Hypothalamus (tissue), 51 donors: ENCODE data around the gene NR2E3.

Source experiments
- DNase-seq, 51 donors: peaks; one replicate each; lab custom pipeline; 2025; lab: John Stamatoyannopoulos, UW

Gene NR2E3

DNA sequence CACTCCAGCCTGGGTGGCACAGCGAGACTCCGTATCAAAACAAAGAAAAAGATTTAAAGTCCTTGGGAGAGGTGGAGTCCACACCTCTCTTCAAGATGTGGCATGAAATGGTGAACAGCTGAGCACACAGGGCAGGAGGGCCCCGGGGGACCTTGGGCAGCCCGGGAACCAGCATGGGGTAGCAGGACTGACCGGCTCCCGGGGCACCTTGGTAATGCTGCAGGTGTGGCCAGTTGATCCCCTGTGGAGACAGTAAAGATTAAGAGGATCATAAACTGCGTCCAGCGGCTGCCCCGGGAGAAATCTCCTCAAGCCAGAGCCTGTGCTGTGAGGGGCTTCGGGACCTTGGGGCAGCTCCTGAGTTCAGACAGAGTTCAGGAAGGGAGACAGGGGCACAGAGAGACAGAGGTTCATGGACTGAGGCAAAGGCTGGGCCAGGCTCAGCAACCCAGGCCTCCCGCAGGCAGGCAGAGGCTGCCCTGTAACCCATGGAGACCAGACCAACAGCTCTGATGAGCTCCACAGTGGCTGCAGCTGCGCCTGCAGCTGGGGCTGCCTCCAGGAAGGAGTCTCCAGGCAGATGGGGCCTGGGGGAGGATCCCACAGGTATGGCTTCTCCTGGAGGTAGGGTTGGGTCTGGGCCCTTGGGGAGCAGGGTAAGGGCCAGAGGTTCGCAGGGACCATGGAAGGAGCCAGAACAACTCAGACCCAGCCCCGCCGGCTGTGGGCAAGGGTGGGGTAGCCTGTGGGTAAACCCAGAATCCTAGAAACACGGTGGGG, at the start of gene NR2E3:
Gene NR2E3, plus strand, starts transcription at position 299 of the 780 bp plus-strand sequence. Its CDS starts 190 bp downstream, at position 489.
- DNase-seq, result no peak

DNA sequence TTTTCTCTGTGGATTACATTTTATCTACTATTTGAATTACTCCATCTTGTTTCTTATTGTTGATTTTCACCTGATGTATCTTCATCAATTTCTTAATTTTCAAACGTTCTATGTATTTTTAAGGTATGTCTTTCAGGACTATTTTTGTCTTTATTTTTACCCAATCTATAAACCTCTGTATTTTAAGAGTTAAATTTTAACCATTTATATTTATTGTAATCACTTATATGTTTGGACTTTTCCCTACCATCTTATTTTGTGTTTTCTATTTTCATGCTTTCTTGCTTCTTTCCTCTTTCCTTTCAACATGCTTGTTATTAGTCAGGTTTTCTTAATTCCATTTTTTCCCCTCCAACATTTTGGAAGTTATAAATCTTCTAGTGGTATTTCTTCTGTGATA, 49.5 kb upstream of the NR2E3 start:
- DNase-seq, result no peak

DNA sequence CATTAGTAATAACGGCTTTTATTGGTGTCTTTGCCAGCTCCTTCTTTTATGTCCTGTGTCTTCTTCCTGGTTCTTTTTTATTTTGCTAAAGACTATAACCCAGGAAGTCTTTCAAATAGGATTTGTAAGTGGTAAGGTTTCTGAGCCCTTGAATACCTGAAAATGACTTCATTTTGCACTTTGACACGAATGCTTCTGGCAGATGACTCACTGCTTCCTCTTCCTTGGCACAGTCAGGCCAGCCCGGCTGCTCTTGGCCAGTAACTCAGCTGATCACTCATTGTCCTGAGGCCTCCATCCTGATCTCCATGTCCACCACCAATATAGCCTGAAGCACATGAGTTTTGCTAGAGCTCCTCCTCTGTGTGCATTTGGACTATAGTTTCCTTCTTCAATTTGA, 48.7 kb upstream of the NR2E3 start:
- DNase-seq, result no peak

DNA sequence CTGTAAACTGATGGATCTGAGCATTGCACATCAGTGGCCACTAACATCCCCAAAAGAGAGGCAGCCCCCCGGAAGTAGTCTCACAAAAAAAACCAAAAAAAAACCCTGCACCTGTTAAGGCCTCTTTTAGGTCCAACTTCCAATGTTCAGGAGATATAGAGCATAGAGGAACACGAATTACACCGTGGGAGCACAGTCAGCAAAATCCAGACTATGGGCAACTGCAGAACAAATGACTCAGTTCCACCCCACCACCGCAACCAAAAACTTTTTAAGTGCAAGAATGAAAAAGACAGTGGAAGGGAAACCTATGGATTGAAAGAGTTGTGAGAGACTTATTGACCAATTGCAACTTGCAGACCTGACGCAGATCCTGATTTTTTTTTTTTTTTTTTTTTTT, 42.2 kb upstream of the NR2E3 start:
- DNase-seq, result no peak

DNA sequence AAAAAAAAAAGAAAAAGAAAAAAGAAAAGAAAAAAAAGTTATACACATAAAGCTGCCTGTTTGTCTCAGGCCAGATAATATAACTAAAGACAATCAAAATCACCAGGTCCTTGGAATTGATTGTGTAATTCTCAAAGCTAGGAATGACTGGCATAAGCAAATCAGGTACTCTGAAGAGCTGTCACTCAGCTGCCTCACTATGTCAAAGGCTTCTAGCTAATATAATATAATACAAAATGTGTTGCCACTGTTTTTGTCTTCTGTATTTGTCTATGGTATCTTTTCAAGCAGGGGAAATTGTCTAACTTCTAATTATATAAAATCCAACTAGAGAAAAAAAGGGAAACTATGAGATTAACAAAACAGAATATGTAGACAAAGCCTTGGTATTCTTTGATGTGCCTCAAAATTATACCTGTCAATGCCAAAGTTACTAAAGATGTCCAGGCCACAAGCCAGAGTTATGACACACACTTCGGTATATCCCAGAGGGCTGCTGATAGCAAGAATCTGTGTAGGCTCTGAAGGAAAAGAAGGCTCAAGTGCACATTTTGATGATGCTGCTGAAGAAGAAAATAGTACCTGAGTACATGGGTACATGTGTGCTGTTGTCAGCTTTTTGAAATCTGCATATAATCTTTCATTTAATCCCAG, 37.0 kb upstream of the NR2E3 start:
- DNase-seq, result no peak

DNA sequence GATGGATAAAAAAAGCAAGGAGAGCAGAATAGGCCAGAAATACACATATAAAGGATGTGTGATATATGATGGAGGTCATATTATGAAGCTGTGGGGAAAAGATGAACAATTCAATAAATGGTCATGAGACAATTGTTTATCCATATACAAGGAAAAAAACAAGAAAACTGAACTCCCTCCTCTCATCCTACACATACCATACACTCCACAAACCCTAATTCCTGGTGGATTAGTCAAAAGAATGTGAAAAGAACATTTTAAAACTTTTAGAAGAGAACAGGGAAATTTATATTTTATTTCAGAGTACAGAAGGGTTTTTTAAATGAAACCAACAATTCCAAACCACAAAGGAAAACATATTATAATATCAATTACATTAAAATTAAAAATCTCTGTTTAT, 34.5 kb upstream of the NR2E3 start:
- DNase-seq, result no peak

DNA sequence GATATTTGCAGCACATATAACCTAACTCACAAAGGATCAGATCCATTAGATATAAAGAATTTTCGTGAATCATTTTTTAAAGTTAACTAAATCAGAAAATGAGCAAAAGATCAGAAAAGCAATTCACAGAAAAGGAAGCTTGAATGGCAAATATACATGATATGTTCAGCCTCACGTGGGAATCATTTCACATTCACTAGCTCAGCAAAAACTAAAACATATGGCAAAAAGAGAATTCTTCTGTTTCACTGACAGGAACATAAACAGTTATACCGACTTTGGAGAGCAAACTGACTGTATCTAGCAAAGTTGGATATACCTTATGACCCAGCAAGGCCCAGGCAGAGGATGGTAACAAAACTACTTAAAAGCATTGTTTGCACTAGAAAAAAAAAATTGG, 34.0 kb upstream of the NR2E3 start:
- DNase-seq, result no peak

DNA sequence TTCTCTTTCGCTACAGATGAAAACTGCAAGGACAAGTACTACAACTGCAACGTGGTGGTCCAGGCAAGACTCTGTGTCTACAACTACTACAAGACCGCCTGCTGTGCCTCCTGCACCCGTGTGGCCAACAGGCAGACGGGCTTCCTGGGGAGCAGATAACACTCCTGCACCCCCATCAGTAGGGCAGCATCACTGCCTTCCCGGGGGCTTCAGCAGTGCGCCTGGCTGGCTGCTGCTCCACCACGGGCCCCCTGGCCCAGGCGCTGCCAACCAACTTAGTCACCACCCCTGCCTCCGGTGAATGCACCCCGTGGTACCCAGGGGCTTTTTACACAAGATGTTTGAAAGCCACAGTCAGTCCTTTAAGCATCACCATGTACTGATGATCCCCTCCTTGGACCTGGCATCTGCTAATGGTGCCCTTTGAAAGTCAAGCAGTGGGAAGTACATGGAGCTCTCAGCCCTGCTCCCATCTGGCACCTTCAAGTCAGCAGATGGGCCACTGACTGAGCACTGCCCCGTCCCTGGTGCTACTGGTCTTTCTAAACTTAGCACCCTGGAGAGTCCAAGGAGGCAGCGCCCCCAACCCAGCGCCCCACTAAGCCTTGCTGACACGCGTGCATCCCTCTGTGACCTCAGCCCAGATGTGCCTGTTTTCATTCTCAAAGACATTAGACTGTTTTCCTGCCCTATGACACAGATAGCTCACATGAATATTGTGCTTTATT, 33.0 kb upstream of the NR2E3 start:
- no peak for DNase-seq

DNA sequence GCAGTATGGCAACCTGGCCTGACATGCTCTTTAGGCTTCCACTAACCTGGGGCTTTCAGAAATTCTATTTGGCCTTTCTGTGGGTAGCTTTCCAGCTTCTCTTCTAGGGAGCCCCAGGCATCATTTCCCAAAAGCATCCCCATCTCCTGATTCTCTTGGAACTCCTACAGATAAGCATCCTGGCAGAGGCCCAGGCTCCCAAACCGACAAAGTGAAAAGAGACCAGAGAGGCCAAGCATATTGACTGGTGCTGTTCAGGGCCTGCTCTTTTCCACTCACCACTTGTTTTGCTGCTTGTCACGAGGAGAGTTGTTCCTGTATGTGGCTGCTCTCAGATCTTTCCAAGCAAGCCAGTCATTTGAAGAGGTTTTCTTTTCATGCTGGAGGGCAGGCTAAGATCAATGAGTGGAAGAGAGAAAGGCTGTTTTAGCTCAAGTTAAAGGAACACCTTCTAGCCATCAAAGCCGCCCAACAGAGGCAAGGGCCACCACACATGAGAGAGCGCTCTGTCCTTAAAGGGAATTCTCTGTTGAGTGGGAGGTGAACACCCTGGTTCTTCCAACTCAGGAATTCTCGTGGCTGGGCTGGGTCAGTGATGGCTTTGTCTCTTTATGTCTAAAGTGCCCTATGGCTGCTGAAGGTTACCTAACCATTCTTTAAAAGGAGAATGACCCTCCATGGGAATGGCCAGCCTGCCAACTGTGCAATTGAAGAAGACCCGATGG, 31.1 kb upstream of the NR2E3 start:
- DNase-seq, result no peak

DNA sequence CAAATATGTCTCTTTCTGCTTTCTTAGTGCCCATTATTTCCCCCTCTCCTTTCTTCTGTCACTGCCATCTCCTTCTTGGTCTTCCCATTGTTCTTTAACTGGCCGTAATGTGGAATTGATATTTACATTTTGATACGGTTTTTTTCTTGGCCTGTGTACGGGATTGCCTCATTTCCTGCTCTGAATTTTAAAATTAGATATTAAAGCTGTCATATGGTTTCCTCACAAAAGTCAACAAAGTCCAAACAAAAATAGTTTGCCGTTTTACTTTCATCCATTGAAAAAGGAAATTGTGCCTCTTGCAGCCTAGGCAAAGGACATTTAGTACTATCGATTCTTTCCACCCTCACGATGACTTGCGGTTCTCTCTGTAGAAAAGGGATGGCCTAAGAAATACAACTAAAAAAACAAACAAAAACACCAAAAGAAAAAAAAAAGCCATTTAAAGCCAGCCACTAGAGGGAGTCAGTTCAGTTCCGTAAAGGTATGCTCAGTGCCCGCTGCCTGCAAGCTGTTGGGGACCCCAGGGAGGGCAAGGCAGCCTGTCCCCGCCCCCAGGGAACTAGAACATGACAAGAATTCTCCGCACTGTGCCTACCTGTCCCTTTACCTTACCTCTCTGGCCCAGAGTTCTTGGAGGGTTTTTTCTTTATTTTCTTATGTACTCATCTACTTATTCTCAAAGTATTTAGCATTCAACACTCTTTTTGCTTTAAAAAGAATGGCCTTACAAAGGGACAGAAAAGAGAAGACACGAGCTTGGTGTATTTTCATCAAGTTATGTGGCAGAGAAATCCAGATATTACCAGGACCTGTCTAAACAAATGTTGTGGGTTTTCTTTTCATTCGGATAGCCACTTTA, 30.0 kb upstream of the NR2E3 start:
- peak in 4 of 51 donors; percentile 2 to 11 (median 4) for DNase-seq

DNA sequence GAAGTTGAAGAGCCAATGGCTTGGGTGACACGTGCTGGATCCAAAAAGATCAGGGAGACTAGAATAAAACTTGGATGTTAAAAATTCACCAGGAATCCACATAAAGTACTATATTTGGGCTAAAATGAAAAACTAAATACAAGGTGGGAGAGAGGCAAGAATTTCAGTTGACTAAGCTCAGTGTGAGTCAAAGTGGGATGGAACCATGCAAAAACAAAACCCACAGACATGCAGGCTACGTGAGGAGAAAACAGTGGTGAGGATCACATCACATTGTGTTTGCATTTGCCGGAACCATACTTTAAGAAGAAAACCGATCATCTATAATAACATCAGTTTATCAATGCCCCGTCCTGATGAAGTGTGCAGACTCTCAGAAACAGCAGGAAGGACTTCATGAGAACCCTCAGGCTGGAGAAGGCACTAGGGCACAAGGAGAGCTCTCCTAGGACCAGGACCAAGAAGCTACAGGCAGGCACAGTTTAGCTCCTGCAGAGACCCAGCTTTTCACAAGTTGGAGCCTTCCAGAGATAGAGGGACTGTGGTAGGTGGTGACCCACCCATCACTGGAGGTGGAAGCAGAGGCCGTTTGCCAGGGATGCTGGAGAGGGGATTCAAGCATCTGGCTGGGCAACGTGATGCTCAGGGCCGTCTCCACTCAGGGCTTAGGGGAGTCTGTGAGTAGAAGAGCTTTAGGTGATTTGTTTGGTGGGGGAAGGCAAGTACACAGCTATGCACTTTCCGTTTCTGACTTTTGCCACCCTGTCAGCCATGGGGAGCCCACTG, 29.0 kb upstream of the NR2E3 start:
- no peak for DNase-seq

DNA sequence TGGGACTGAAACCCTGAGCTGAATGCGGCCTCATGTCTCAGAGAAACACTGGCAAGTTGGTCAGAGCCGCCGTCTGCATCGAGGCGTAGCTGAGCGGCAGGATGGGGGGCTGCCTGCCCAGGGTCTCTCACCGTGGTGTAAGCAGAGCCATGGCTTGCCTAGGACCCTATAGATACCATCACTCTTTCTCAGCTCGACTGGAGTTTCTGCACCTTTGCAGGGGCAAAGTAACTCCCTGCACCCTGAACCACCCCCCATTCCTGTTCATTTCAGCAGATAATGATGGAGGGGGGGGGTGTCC, 28.4 kb upstream of the NR2E3 start:
- no peak for DNase-seq

DNA sequence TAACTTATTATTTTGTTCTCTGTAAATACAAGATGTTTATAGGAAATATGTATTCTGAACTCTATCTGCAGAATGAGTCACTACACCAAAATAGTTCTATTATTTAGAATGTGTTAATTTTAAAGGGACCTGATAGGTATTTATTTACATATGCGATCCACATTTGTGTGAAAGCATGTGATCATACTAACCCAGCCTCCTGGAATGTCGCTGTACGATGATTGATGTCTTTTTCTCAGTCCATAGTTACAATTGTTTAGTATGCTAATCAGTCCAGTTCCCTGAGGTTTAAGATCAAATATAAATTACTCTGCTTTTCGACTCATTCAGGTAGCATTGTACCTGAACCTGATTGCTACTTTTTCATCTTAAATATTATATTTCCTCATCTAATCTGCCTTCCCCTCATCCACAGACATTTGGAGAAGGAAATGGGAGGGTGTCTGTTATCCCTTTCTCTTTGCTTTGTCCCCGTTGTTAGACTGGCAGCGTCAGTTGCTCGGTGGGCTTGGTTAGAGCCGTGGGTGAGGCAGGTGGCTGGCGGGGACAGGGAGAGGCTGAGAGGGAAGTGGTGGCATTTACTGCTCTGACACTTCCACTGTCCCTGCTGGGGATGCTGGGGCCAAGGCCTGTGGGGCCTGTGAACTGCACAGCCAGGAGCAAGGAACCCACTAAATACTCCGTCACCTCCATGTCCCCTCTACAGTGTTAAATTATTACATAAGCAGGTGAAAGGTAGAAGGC, 27.8 kb upstream of the NR2E3 start:
- DNase-seq, result no peak

DNA sequence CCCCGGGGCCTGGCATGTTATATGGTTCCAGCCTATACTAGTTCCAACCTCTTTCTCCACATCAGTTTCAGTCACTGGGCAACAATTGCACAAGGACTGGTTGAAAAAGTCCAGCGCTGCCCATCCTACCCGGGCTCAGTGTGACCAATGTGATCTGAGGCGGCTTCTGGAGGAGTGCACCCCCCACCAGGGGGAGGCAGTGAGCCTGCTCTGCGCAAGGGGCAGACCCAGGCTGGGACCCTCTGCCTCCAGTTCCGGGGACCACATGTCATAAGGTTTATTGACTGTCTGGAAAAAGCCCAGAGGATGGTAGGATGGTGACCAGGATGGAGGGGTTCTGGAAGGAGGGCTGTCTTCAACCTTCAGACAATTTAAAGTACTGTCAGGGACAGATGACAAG, 25.6 kb upstream of the NR2E3 start:
- no peak for DNase-seq

DNA sequence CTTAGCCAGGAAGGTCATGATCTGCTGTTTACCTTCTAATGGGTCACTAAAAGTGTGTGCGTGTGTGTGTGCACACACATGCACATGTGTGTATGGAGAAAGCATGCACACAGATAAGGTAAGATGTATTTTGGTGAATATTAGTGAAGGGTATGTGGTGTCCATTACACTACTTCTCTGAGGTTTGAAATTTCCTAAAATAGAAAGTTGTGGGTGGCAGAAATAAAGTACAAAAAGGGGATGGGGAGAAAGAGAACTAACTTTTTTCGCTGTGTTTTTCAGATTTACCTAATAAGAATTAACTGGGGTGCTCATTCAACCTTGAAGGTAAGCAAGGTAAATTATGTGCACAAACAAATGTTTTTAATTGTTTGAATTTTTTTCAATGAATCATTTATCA, 24.4 kb upstream of the NR2E3 start:
- DNase-seq, result no peak

DNA sequence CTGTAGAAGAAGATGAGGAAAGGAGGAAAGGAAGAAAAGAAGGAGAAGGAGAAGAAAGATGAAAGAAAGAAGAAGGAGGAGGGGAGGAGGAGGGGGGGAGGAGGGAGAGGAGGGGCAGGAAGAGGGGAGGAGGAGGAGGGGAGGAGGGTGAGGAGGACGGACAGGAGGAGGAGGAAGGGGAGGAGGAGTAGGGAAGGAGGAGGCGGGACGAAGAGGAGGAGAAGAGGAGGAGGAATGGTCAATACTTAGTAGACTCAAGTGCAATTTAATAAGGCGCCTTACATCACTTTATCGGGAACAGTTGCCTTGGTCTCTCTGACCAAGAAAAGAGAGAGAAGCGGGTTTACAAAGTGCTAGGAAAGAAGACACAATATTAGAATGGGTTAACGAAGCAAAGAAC, 23.7 kb upstream of the NR2E3 start:
- DNase-seq, result no peak

DNA sequence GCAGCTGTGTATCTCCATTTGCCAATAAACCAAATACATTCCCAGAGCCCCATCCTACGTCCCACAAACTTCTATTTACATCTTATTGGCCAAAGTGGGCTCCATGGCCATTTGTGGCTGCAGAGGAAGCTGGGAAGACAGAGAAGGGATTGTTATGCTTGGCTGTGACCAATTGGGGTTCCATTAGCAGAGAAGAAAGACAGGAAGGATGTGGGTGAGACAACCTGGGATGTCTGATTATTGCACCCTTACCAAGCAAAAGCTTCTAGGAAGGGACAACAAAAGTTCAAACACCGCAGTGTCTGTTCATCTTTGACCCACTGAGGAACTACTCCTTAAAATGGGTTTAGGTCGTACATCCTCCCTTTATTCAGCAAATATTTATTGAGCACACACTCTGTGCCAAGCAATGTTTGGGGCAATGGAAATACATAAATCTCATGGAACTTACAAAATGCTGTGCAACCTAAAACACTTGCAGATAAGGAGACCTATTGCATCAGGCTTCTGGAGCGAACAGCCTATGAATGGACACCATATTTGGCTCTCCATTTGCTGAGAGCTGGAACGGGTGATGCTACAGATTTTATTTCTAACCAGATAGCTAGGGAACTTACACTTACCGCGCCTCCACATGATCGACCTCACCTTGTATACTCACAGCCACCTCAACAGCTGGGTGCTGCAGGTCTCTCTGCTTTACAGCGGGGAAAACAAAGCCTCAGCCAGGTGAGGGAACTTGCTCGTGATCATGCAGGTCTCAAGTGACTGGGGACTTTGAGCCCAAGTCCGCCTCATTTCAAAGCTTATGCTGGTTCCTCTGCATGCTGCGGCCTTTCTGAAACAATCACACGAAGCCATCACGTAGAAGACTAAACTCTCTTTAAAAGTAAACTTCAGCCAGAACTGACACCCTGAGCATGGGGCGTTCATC, 21.4 kb upstream of the NR2E3 start:
- DNase-seq, result no peak

DNA sequence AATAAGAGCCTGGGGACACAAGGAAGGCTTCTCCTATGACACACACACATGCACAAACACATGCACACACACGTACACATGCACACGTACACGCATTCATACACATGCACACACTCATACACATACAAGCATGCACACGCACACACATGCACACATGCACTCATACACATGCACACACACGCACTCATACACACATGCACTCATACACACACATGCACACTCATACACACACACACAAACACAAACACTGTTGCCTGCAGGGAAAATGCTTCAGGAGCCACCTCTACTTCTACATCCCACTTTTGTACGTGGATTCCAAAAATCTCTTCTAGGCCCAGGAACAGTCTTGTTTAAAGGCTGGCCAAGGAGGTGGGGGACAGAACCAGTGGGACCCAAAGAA, 20.7 kb upstream of the NR2E3 start:
- no peak for DNase-seq
